Right kidney (tissue), 1 donor: ENCODE measurements around the gene HACD4.
"Not testable (repeated sequence)": the region's sequence is repeated elsewhere in the genome, so short reads cannot be mapped to it uniquely, and the experiment has no call there.

ENCODE experiments used
- DNase-seq: peaks from one replicate; pipeline ENCODE4 v3.0.0-alpha.2; 2016

Gene HACD4

DNA sequence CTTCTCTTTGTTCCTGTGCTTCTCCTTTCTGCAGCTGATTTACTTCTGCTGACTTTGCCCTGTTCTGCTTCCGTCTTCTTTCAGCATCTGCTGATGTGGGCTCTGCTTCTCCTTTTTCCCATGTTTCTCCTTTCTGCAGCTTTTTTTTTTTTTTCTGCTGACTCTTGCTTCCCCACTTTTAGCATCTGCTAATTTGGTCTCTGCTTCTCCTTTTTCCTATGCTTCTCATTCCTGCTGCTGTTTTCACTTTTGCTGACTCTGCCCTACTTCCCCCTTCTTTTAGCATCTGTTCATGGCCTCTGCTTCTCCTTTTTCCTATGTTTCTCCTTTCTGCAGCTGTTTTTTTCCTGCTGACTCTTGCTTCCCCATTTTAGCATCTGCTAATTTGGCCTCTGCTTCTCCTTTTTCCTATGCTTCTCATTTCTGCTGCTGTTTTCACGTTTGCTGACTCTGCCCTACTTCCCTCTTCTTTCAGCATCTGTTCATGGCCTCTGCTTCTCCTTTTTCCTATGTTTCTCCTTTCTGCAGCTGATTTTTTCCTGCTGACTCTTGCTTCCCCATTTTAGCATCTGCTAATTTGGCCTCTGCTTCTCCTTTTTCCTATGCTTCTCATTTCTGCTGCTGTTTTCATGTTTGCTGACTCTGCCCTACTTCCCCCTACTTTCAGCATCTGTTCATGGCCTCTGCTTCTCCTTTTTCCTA lies 58.0 kb downstream of the HACD4 start:
- DNase-seq, result not testable (repeated sequence)

DNA sequence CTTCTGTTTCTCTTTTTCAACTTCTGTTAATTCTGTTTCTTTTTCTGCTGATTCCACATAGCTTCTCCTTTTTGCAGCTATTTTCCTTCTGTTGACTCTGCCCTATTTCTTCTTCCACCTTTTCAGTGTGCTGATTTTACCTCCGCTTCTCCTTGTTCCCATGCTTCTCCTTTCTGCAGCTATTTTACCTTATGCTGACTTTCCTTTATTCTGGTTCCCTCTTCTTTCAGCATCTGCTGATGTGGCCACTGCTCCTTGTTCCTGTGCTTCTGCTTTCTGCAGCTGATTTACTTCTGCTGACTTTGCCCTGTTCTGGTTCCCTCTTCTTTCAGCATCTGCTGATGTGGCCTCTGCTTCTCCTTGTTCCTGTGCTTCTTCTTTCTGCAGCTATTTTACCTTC lies 58.8 kb downstream of the HACD4 start:
- no peak for DNase-seq

DNA sequence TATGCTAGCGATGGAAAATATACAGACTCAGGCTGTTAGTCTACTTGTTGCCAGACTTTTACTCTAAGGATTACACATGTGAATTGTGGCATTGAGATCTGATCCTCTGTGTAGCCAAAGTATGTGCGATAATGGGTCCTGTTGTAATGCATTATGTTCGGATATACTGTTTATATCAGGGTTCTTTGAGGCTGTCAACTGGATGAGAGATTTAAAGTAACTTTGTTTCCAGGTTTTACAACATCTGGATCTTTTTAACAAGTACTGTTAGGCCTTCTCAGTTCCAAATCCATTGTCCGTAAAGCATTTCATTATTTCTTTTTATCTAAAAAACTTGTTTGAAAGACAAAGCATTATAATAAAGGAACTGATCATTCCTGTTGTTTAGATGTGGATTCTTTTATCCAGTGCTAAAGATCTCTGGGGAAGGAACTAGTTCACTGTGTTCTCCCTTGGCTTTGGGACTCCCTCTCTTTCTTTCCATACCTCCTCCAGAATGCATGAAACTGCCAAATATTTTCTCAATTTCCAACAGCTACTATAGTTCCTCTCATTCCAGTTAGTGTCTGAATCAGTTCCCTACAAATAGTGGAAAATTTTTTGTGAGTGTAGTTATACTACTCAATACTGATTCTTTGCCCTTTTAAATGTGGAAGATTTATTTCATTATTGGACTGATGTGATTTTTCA lies 68.8 kb downstream of the HACD4 start:
- no peak for DNase-seq

DNA sequence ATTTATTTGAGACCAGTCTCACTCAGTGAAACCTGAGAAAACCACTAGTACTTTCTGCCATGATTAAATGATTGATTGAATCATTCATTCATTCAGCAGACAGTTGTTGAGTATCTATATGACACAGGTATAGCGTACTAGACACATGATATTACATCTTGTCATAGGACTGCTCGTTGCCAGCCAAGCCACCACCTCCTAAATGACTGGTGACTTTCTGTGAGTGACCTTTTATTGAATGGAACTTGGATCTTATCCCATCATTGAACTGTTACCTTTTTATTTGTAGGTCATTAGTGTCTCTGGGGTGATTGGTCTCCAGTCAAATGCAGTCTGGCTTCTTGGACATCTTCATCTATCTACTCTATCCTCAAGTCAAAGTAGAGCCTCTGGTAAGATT lies 80.7 kb downstream of the HACD4 start:
- DNase-seq, result no peak
